ENCODE results near the gene LCE2B.
A peak's percentile ranks its signal among the peaks of the same experiment; 100 is the strongest.

Gene LCE2B

GRCh38 chr1:152728986-152729385, 43.1 kb downstream of the LCE2B start:
- Histone ChIP-seq H3K79me2 (ENCODE audit: insufficient read depth, low read depth) (no peaks in the 10 kb centered on the region), H3K36me3 (ENCODE audit: insufficient read depth) (no peaks in the 10 kb centered on the region), H3K9ac (no peak overlapping the region), H3K27ac (no peak overlapping the region), H2AFZ (ENCODE audit: low read depth) (no peak overlapping the region), H3K4me1 (ENCODE audit: low read depth, poor library complexity, severe bottlenecking) (no peaks in the 10 kb centered on the region), H4K20me1 (ENCODE audit: insufficient read depth) (no peaks in the 10 kb centered on the region), H3K4me3 (IDR thresholded peaks at IDR 0.05; ENCODE audit: insufficient read depth, low read depth, low read length) (no peak overlapping the region), H3K27me3 (ENCODE audit: insufficient read depth, low read depth) (no peaks in the 10 kb centered on the region), H3K4me2 (no peak overlapping the region)
- no peak for TF ChIP-seq CTCF (conservative IDR thresholded peaks at IDR 0.05; ENCODE audit: low read depth, low read length)

GRCh38 chr1:152735648-152736047, 49.7 kb downstream of the LCE2B start:
- H4K20me1 ChIP-seq (ENCODE audit: insufficient read depth), result no peaks in the 10 kb centered on the region
- H3K4me3 ChIP-seq (IDR thresholded peaks at IDR 0.05; ENCODE audit: insufficient read depth, low read depth, low read length), result no peak overlapping the region
- H3K9ac ChIP-seq, result no peak overlapping the region
- H3K4me1 ChIP-seq (ENCODE audit: low read depth, poor library complexity, severe bottlenecking), result no peaks in the 10 kb centered on the region
- no peak overlapping the region for H2AFZ ChIP-seq (ENCODE audit: low read depth)
- H3K36me3 ChIP-seq (ENCODE audit: insufficient read depth), result no peaks in the 10 kb centered on the region
- H3K27ac ChIP-seq, result no peak overlapping the region
- H3K4me2 ChIP-seq, result no peak overlapping the region
- H3K27me3 ChIP-seq (ENCODE audit: insufficient read depth, low read depth), result no peaks in the 10 kb centered on the region
- TF ChIP-seq CTCF (conservative IDR thresholded peaks at IDR 0.05; ENCODE audit: low read depth, low read length), result peak; percentile 60
- H3K79me2 ChIP-seq (ENCODE audit: insufficient read depth, low read depth), result no peaks in the 10 kb centered on the region
